Endodermal cell (in vitro differentiated cells): ENCODE measurements around the gene SETMAR. TPM values are rescaled to one million over a fixed set of nuclear protein-coding genes. Genes with fewer than 3 reads are reported as not detected.

Experiments
- DNase-seq: peaks from one replicate; pipeline ENCODE4 v3.0.0-alpha.2; 2017
- H3K27ac ChIP-seq: 2 replicates; pipeline ENCODE4 v1.5.1; 2013; ENCODE audit warnings: mild to moderate bottlenecking, low read depth, low read length, moderate library complexity
- H3K27me3 ChIP-seq: 2 replicates; pipeline ENCODE4 v1.6.1; 2013; ENCODE audit warnings: mild to moderate bottlenecking, low read length, moderate library complexity; ENCODE audit not compliant: insufficient read depth, control insufficient read depth, poor library complexity, severe bottlenecking
- H3K36me3 ChIP-seq: 2 replicates; pipeline ENCODE4 v1.7.0; 2013; ENCODE audit warnings: mild to moderate bottlenecking, low read length, moderate library complexity; ENCODE audit not compliant: control insufficient read depth, insufficient read depth
- H3K4me1 ChIP-seq: one replicate; pipeline ENCODE4 v1.7.0; 2013; ENCODE audit warnings: low read length; ENCODE audit not compliant: control insufficient read depth, insufficient read depth
- H3K4me3 ChIP-seq: 2 replicates; pipeline ENCODE4 v1.5.1; 2013; ENCODE audit warnings: mild to moderate bottlenecking, low read length, moderate library complexity
- H3K9ac ChIP-seq: 2 replicates; pipeline ENCODE4 v1.6.1; 2013; ENCODE audit warnings: mild to moderate bottlenecking, low read length, moderate library complexity; ENCODE audit not compliant: poor library complexity, severe bottlenecking; ENCODE audit errors: extremely low read depth
- H3K9me3 ChIP-seq: 2 replicates; pipeline ENCODE4 v1.6.1; 2013; ENCODE audit warnings: mild to moderate bottlenecking, low read length, moderate library complexity; ENCODE audit not compliant: control insufficient read depth
- H3K27ac Mint-ChIP-seq: 2 replicates; pipeline ENCODE4 v1.8.0; 2020; ENCODE audit warnings: mixed read lengths
- H3K27me3 Mint-ChIP-seq: 2 replicates; pipeline ENCODE4 v1.8.0; 2021; ENCODE audit warnings: mild to moderate bottlenecking, mixed read lengths; ENCODE audit not compliant: insufficient read depth
- H3K36me3 Mint-ChIP-seq: 2 replicates; pipeline ENCODE4 v1.8.0; 2020; ENCODE audit warnings: low read depth, mixed read lengths
- H3K4me1 Mint-ChIP-seq: 2 replicates; pipeline ENCODE4 v1.8.0; 2020; ENCODE audit warnings: mixed read lengths
- H3K4me3 Mint-ChIP-seq: 2 replicates; pipeline ENCODE4 v1.8.0; 2020; ENCODE audit warnings: mild to moderate bottlenecking, moderate library complexity, mixed read lengths
- H3K9me3 Mint-ChIP-seq: 2 replicates; pipeline ENCODE4 v1.8.0; 2020; ENCODE audit warnings: mild to moderate bottlenecking, mixed read lengths
- WGBS, 2 experiments: methylation state at CpG; one replicate each; pipeline versions ENCODE4 v1.1.5 to v1.1.7; 2013; ENCODE audit warnings: missing lambda C conversion rate in 2 of 2, mixed read lengths in 1 of 2; ENCODE audit not compliant: insufficient coverage in 1 of 2, insufficient read length in 1 of 2; 5-methylcytosine and 5-hydroxymethylcytosine counted together
- total RNA-seq, 2 donors: library from RNA; stranded (reverse); fragmentation: NEBNext Ultra II Directional in 1 of 2; extraction: Animal tissue kit (Norgen Biotek cat#: 25700) in 1 of 2; gene quantifications; 2 replicates in 1 of 2; 3 replicates in 1 of 2; pipeline ENCODE4 v1.2.1, GENCODE V29; 2021
- TF ChIP-seq, protein P1 (sequence below): fragments of 200-600 bp; sonication (generic); conservative IDR thresholded peaks from 2 replicates; pipeline ENCODE4 v1.5.0; 2021; ENCODE audit warnings: antibody characterized with exemption, mild to moderate bottlenecking

Gene SETMAR
- total RNA-seq, 2 donors from 2014 or later: 18.8 to 20.9 TPM

DNA sequence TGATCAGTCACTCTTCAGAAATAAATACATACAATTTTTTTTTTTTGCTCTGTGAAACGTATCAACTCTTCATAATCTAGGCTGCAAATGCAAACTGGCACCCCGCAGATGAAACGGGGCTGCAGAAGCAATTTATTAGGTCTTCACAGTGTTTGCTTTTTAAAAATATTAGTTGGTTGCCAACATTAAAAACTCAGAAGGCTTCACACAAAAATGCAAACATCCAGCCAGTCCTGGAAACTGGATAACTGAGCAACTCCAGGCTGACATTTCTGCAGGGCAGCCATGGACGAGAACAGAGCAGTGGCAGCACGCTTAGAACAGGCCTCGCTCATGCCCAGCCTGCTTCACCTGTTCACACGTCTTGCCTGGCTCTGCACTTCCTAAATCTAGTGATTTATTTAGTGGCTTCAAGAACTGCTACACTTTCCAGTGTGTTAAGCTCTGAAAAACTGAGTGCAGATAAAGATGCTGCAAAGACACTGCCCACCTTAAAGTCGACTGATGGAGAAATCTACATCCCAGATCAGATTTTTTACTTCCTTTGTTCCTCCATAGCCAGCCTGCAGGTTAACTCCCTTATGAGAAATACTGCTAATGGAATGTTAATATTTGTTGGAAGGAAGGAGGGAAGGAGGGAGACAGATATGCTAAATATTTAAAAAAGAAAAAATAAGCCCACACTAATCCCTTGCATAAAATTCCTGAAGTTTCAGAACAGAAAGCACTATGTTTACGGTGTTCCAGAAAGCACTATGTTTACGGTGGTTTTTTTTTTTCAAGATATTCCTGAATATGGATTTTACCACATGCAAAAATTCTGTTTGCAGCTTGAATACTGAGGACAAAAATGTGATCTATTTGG lies 53.6 kb downstream of the SETMAR start:
- Histone ChIP-seq H3K36me3 (no peaks in the 10 kb centered on the region), H3K27me3 (peaks cover 68% of the 10 kb centered on the region), H3K4me1 (no peaks in the 10 kb centered on the region), H3K27ac (no peak overlapping the region), H3K9ac (no peak overlapping the region), H3K9me3 (no peaks in the 10 kb centered on the region), H3K4me3 (no peak overlapping the region)
- 94% methylated on average over 6 to 10 of the region's 10 CpGs for WGBS, 2 experiments
- TF ChIP-seq, protein P1, sequence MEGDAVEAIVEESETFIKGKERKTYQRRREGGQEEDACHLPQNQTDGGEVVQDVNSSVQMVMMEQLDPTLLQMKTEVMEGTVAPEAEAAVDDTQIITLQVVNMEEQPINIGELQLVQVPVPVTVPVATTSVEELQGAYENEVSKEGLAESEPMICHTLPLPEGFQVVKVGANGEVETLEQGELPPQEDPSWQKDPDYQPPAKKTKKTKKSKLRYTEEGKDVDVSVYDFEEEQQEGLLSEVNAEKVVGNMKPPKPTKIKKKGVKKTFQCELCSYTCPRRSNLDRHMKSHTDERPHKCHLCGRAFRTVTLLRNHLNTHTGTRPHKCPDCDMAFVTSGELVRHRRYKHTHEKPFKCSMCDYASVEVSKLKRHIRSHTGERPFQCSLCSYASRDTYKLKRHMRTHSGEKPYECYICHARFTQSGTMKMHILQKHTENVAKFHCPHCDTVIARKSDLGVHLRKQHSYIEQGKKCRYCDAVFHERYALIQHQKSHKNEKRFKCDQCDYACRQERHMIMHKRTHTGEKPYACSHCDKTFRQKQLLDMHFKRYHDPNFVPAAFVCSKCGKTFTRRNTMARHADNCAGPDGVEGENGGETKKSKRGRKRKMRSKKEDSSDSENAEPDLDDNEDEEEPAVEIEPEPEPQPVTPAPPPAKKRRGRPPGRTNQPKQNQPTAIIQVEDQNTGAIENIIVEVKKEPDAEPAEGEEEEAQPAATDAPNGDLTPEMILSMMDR: no peak
- no peak for DNase-seq
- Mint-ChIP-seq H3K4me1 (peaks cover 6% of the 10 kb centered on the region), H3K36me3 (peaks cover 2% of the 10 kb centered on the region), H3K27me3 (peaks cover 43% of the 10 kb centered on the region), H3K9me3 (no peaks in the 10 kb centered on the region), H3K27ac (no peak overlapping the region), H3K4me3 (no peak overlapping the region)

DNA sequence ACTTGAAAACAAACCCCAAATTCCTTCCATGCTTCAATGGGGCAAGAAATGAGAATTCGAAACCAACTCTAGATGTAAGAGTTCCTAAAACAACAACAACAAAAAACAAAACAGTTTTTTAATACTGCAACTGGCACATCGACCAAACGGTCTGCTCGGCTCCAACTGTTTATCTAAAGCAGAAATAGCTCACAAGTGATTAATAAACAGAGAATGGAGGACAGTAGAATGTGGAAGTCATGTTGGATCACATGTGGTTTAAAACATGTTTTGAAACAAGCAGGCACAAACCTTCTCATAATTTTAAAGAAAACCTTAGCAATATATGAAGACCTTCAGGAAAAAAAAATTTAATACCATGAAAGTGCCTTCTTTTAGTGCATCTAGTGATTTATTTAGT lies 55.1 kb downstream of the SETMAR start:
- no peak overlapping the region for H3K4me3 Mint-ChIP-seq
- H3K36me3 Mint-ChIP-seq: peaks cover 2% of the 10 kb centered on the region
- no peak overlapping the region for H3K27ac Mint-ChIP-seq
- WGBS, 2 experiments: 97 to 100% methylated on average over 3 to 4 of the region's 4 CpGs
- Histone ChIP-seq H3K4me3 (no peak overlapping the region), H3K4me1 (no peaks in the 10 kb centered on the region), H3K27ac (no peak overlapping the region), H3K9me3 (no peaks in the 10 kb centered on the region), H3K9ac (no peak overlapping the region), H3K36me3 (no peaks in the 10 kb centered on the region), H3K27me3 (peaks cover 59% of the 10 kb centered on the region)
- H3K27me3 Mint-ChIP-seq: peaks cover 32% of the 10 kb centered on the region
- H3K4me1 Mint-ChIP-seq: peaks cover 6% of the 10 kb centered on the region
- no peak for DNase-seq
- TF ChIP-seq, protein P1: no peak
- H3K9me3 Mint-ChIP-seq: no peaks in the 10 kb centered on the region

DNA sequence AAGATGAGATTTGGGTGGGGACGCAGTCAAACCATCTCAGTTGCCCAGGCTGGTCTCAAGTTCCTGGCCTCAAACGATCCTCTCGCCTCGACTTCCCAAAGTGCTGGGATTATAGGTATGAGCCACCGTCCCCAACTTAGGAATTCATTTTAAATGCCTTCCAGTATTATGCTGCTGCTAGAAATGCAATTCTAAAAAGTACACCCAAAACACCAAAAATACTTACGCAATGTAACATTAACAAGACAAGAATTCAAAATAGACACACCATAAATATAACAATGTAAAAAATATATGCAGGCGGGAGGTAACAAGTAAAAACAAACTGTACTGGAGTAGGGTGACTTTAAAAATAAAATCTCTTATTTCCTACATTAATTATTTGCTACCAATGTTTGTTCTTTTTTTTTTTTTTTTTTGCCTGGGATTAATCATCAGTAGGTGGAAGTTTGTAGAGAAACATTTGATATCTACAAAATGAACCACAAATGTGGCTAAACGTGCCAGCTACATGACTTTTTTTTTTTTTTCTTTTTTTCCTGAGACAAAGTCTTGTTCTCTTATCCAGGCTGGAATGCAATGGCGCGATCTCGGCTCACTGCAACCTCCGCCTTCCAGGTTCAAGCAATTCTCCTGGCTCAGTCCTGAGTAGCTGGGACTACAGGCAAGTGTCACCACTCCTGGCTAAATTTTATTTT lies 56.8 kb downstream of the SETMAR start:
- H3K27me3 ChIP-seq: peaks cover 43% of the 10 kb centered on the region
- DNase-seq: no peak
- no peak overlapping the region for H3K27ac Mint-ChIP-seq
- no peaks in the 10 kb centered on the region for H3K4me1 ChIP-seq
- H3K9me3 Mint-ChIP-seq: no peaks in the 10 kb centered on the region
- no peaks in the 10 kb centered on the region for H3K36me3 ChIP-seq
- peaks cover 19% of the 10 kb centered on the region for H3K27me3 Mint-ChIP-seq
- 86 to 87% methylated on average over 8 to 11 of the region's 12 CpGs for WGBS, 2 experiments
- peaks cover 6% of the 10 kb centered on the region for H3K4me1 Mint-ChIP-seq
- H3K9ac ChIP-seq: no peak overlapping the region
- no peak overlapping the region for H3K4me3 ChIP-seq
- no peak overlapping the region for H3K27ac ChIP-seq
- H3K36me3 Mint-ChIP-seq: peaks cover 2% of the 10 kb centered on the region
- H3K4me3 Mint-ChIP-seq: no peak overlapping the region
- TF ChIP-seq, protein P1: no peak
- H3K9me3 ChIP-seq: no peaks in the 10 kb centered on the region
